ENCODE data around the gene KCNH1. TPM values are rescaled to one million over a fixed set of nuclear protein-coding genes. Genes with fewer than 3 reads are reported as not detected.

KCNH1 gene
- total and polyA plus RNA-seq, 5 donors from 2014 or later = not detected

DNA sequence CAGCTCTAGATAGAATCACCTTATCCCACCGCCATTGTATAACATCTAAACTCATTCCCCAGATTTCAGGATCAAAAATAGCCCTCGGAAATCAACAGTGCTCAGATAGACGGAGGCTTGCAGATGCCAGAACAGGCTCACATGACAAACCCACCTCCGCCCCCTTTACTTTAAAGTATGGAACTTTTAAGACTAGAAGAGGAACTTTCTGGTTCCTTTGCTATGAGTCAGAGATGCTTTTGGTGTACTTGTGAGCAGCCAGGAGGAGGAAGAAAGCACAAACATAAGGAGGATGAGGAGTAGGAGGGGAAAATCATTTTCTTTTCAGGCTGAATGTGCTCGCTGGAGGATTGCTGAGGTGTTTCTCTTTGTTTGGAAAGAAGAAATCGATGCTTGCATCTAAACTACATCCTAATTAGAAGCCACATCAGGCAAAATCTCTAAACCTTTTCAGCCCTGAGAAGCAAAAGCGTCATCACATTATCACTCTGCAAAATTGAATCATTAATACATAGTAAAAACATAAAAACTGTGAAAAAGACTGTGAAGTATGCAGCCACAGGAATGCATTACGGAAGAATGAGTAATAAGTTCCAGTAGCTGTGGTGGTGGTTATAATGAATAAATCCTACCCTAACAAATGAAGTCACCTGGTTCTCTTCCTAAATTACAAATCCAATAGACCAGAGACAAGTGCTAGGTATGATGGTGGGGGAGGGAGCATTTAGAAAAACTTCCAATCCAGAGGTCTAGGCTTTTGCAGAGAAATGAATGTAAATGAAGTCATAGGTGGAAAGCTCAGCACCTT is 251.3 kb downstream of the KCNH1 start:
- Histone ChIP-seq H3K27me3 (ENCODE audit: control insufficient read depth, insufficient read depth, low read length) (no peaks in the 10 kb centered on the region), H3K4me1 (ENCODE audit: control insufficient read depth, insufficient read depth, low read length, poor library complexity, severe bottlenecking) (no peaks in the 10 kb centered on the region), H3K4me3 (ENCODE audit: low read depth, low read length) (no peak overlapping the region), H3K9me3 (ENCODE audit: control insufficient read depth in 2 of 2, low read length in 2 of 2) (no peaks in the 10 kb centered on the region), H3K27ac (ENCODE audit: insufficient read depth, low read length, poor library complexity, severe bottlenecking) (no peak overlapping the region), H3K36me3 (ENCODE audit: control insufficient read depth, insufficient read depth, low read length) (no peaks in the 10 kb centered on the region)
- H3K27me3 Mint-ChIP-seq = peaks cover 9% of the 10 kb centered on the region
- no peak overlapping the region for H3K27ac Mint-ChIP-seq
- ATAC-seq (ENCODE audit: low read depth in 2 of 2) = no peak
- no peak overlapping the region for H3K4me3 Mint-ChIP-seq
- no peaks in the 10 kb centered on the region for H3K4me1 Mint-ChIP-seq
- DNase-seq = no peak
- peaks cover 0 to 7% (median 0%) of the 10 kb centered on the region in 7 donors for H3K9me3 Mint-ChIP-seq
- no peaks in the 10 kb centered on the region for H3K36me3 Mint-ChIP-seq

- H3K9me3 Mint-ChIP-seq = peaks cover 0 to 8% (median 0%) of the 10 kb centered on the region in 7 donors
- peaks cover 9% of the 10 kb centered on the region for H3K27me3 Mint-ChIP-seq
- H3K4me1 Mint-ChIP-seq = no peaks in the 10 kb centered on the region
- H3K36me3 Mint-ChIP-seq = no peaks in the 10 kb centered on the region
- DNase-seq = no peak
- Histone ChIP-seq H3K27me3 (ENCODE audit: control insufficient read depth, insufficient read depth, low read length) (no peaks in the 10 kb centered on the region), H3K36me3 (ENCODE audit: control insufficient read depth, insufficient read depth, low read length) (no peaks in the 10 kb centered on the region), H3K27ac (ENCODE audit: insufficient read depth, low read length, poor library complexity, severe bottlenecking) (no peak overlapping the region), H3K4me1 (ENCODE audit: control insufficient read depth, insufficient read depth, low read length, poor library complexity, severe bottlenecking) (no peaks in the 10 kb centered on the region), H3K4me3 (ENCODE audit: low read depth, low read length) (no peak overlapping the region), H3K9me3 (ENCODE audit: control insufficient read depth in 2 of 2, low read length in 2 of 2) (no peaks in the 10 kb centered on the region)
- H3K27ac Mint-ChIP-seq = peak overlapping the region in 1 of 3 donors; percentile 74
- ATAC-seq (ENCODE audit: low read depth in 2 of 2) = no peak
- no peak overlapping the region for H3K4me3 Mint-ChIP-seq
Measured at GRCh38 chr1:210878564-210878963, 255.4 kb downstream of the KCNH1 start.

DNA sequence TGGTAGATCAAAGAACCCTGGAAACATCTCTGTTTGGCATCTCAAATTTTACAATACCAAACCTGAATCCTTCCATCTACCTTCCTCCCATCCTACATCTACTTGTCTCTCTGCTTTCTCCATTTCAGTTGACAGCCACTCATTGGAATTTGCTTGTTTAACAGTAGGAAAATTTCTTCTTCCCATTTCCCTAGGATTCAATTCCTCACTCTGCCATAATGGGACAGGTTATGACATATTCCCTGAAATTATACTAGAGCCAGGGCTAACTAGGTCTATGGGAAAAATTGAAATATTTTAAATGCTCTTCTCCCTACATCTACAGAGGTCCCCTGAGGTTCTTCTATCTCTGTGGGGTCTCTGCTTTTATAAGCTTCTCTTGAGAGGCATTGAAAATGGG is 257.7 kb downstream of the KCNH1 start:
- Mint-ChIP-seq H3K4me3 (no peak overlapping the region), H3K27me3 (peaks cover 9% of the 10 kb centered on the region), H3K4me1 (no peaks in the 10 kb centered on the region), H3K36me3 (no peaks in the 10 kb centered on the region), H3K9me3 (peaks cover 0 to 6% (median 2%) of the 10 kb centered on the region in 7 donors), H3K27ac (no peak overlapping the region)
- Histone ChIP-seq H3K4me3 (ENCODE audit: low read depth, low read length) (no peak overlapping the region), H3K9me3 (ENCODE audit: control insufficient read depth in 2 of 2, low read length in 2 of 2) (no peaks in the 10 kb centered on the region), H3K36me3 (ENCODE audit: control insufficient read depth, insufficient read depth, low read length) (no peaks in the 10 kb centered on the region), H3K4me1 (ENCODE audit: control insufficient read depth, insufficient read depth, low read length, poor library complexity, severe bottlenecking) (no peaks in the 10 kb centered on the region), H3K27me3 (ENCODE audit: control insufficient read depth, insufficient read depth, low read length) (no peaks in the 10 kb centered on the region), H3K27ac (ENCODE audit: insufficient read depth, low read length, poor library complexity, severe bottlenecking) (no peak overlapping the region)
- DNase-seq (no peak), ATAC-seq (ENCODE audit: low read depth in 2 of 2) (no peak)

DNA sequence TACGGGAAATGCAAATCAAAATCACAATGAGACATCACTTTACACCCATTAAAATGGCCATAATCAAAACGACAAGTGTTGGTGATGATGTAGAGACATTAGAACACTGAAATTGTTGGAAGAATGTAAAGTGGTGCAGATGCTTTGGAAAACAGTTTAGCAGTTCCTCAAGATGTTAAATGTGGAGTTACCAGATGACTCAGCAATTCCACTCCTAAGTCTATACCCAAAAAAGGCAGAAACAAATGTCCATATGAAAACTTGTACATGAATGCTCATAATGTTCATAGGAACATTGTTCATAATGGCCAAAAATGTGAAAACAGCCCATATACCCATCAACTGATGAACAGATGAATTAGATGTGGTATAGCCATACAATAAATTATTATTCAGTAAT is 267.4 kb downstream of the KCNH1 start:
- Histone ChIP-seq H3K27ac (ENCODE audit: insufficient read depth, low read length, poor library complexity, severe bottlenecking) (no peak overlapping the region), H3K27me3 (ENCODE audit: control insufficient read depth, insufficient read depth, low read length) (no peaks in the 10 kb centered on the region), H3K4me3 (ENCODE audit: low read depth, low read length) (no peak overlapping the region), H3K36me3 (ENCODE audit: control insufficient read depth, insufficient read depth, low read length) (no peaks in the 10 kb centered on the region), H3K9me3 (ENCODE audit: control insufficient read depth in 2 of 2, low read length in 2 of 2) (peaks cover 0 to 2% of the 10 kb centered on the region in 2 experiments), H3K4me1 (ENCODE audit: control insufficient read depth, insufficient read depth, low read length, poor library complexity, severe bottlenecking) (no peaks in the 10 kb centered on the region)
- H3K9me3 Mint-ChIP-seq = peaks cover 2 to 21% (median 10%) of the 10 kb centered on the region in 7 donors
- DNase-seq = no peak
- peaks cover 4% of the 10 kb centered on the region for H3K27me3 Mint-ChIP-seq
- H3K27ac Mint-ChIP-seq = no peak overlapping the region
- no peaks in the 10 kb centered on the region for H3K4me1 Mint-ChIP-seq
- no peak overlapping the region for H3K4me3 Mint-ChIP-seq
- H3K36me3 Mint-ChIP-seq = no peaks in the 10 kb centered on the region
- no peak for ATAC-seq (ENCODE audit: low read depth in 2 of 2)

GRCh38 chr1:210857705-210858104 is 276.2 kb downstream of the KCNH1 start:
- Mint-ChIP-seq H3K4me3 (no peak overlapping the region), H3K9me3 (peaks cover 0 to 4% (median 0%) of the 10 kb centered on the region in 7 donors), H3K4me1 (no peaks in the 10 kb centered on the region), H3K36me3 (no peaks in the 10 kb centered on the region), H3K27ac (no peak overlapping the region), H3K27me3 (no peaks in the 10 kb centered on the region)
- ATAC-seq (ENCODE audit: low read depth in 2 of 2) (no peak), DNase-seq (no peak)
- no peak overlapping the region for H3K4me3 ChIP-seq (ENCODE audit: low read depth, low read length)
- H3K4me1 ChIP-seq (ENCODE audit: control insufficient read depth, insufficient read depth, low read length, poor library complexity, severe bottlenecking) = no peaks in the 10 kb centered on the region
- H3K27ac ChIP-seq (ENCODE audit: insufficient read depth, low read length, poor library complexity, severe bottlenecking) = no peak overlapping the region
- H3K36me3 ChIP-seq (ENCODE audit: control insufficient read depth, insufficient read depth, low read length) = no peaks in the 10 kb centered on the region
- H3K9me3 ChIP-seq (ENCODE audit: control insufficient read depth in 2 of 2, low read length in 2 of 2) = no peaks in the 10 kb centered on the region
- no peaks in the 10 kb centered on the region for H3K27me3 ChIP-seq (ENCODE audit: control insufficient read depth, insufficient read depth, low read length)

DNA sequence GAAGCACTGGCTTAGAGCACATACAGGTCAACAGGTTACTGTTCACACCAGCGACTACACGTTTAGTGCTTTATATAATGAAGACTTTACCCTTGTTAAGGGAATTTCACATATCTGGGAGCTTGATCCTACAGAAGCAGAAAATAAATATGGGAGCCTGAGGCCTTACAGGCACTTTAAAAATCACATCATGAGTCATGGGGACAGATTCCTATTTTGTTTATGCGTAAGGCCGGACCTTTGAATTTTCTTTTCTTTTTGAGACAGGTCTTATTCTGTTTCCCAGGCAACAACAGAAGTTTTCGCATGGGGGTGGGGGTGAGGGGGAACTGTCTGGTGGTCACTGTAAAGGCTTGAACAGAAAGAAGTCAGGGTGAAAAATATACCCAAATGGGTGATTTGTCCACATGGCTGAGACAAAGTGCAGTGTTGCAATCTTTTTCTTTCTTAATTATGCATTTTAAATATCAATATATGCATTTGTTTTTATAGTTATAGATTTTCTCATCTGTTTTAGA is 276.7 kb downstream of the KCNH1 start:
- no peak overlapping the region for H3K4me3 ChIP-seq (ENCODE audit: low read depth, low read length)
- Mint-ChIP-seq H3K4me3 (no peak overlapping the region), H3K36me3 (no peaks in the 10 kb centered on the region), H3K27me3 (peaks cover 2% of the 10 kb centered on the region), H3K4me1 (no peaks in the 10 kb centered on the region), H3K9me3 (peaks cover 0 to 4% (median 0%) of the 10 kb centered on the region in 7 donors), H3K27ac (no peak overlapping the region)
- no peaks in the 10 kb centered on the region for H3K36me3 ChIP-seq (ENCODE audit: control insufficient read depth, insufficient read depth, low read length)
- no peak for ATAC-seq (ENCODE audit: low read depth in 2 of 2)
- no peaks in the 10 kb centered on the region for H3K27me3 ChIP-seq (ENCODE audit: control insufficient read depth, insufficient read depth, low read length)
- no peak for DNase-seq
- H3K27ac ChIP-seq (ENCODE audit: insufficient read depth, low read length, poor library complexity, severe bottlenecking) = no peak overlapping the region
- no peaks in the 10 kb centered on the region for H3K4me1 ChIP-seq (ENCODE audit: control insufficient read depth, insufficient read depth, low read length, poor library complexity, severe bottlenecking)
- no peaks in the 10 kb centered on the region for H3K9me3 ChIP-seq (ENCODE audit: control insufficient read depth in 2 of 2, low read length in 2 of 2)

GRCh38 chr1:210855440-210855839 is 278.5 kb downstream of the KCNH1 start:
- no peak for DNase-seq

GRCh38 chr1:210853276-210853675 is 280.7 kb downstream of the KCNH1 start:
- no peak overlapping the region for H3K27ac Mint-ChIP-seq
- no peaks in the 10 kb centered on the region for H3K9me3 Mint-ChIP-seq
- Histone ChIP-seq H3K9me3 (ENCODE audit: control insufficient read depth in 2 of 2, low read length in 2 of 2) (no peaks in the 10 kb centered on the region), H3K4me3 (ENCODE audit: low read depth, low read length) (no peak overlapping the region), H3K27me3 (ENCODE audit: control insufficient read depth, insufficient read depth, low read length) (no peaks in the 10 kb centered on the region), H3K4me1 (ENCODE audit: control insufficient read depth, insufficient read depth, low read length, poor library complexity, severe bottlenecking) (no peaks in the 10 kb centered on the region), H3K36me3 (ENCODE audit: control insufficient read depth, insufficient read depth, low read length) (no peaks in the 10 kb centered on the region), H3K27ac (ENCODE audit: insufficient read depth, low read length, poor library complexity, severe bottlenecking) (no peak overlapping the region)
- no peaks in the 10 kb centered on the region for H3K4me1 Mint-ChIP-seq
- H3K4me3 Mint-ChIP-seq = no peak overlapping the region
- DNase-seq = no peak
- H3K27me3 Mint-ChIP-seq = peaks cover 4% of the 10 kb centered on the region
- ATAC-seq (ENCODE audit: low read depth in 2 of 2) = no peak
- no peaks in the 10 kb centered on the region for H3K36me3 Mint-ChIP-seq

More at GRCh38 chr1:210855440-210855839, 278.5 kb downstream of the KCNH1 start:
- Histone ChIP-seq H3K36me3 (ENCODE audit: control insufficient read depth, insufficient read depth, low read length) (no peaks in the 10 kb centered on the region), H3K9me3 (ENCODE audit: control insufficient read depth in 2 of 2, low read length in 2 of 2) (no peaks in the 10 kb centered on the region), H3K27me3 (ENCODE audit: control insufficient read depth, insufficient read depth, low read length) (no peaks in the 10 kb centered on the region), H3K27ac (ENCODE audit: insufficient read depth, low read length, poor library complexity, severe bottlenecking) (no peak overlapping the region), H3K4me3 (ENCODE audit: low read depth, low read length) (no peak overlapping the region), H3K4me1 (ENCODE audit: control insufficient read depth, insufficient read depth, low read length, poor library complexity, severe bottlenecking) (no peaks in the 10 kb centered on the region)
- ATAC-seq (ENCODE audit: low read depth in 2 of 2) = no peak
- Mint-ChIP-seq H3K4me1 (no peaks in the 10 kb centered on the region), H3K4me3 (no peak overlapping the region), H3K27me3 (peaks cover 4% of the 10 kb centered on the region), H3K27ac (no peak overlapping the region), H3K9me3 (no peaks in the 10 kb centered on the region), H3K36me3 (no peaks in the 10 kb centered on the region)

All from CD4-positive, CD25-positive, alpha-beta regulatory T cell (primary cell).